ENCODE data around the gene THOP1.

THOP1 gene

DNA sequence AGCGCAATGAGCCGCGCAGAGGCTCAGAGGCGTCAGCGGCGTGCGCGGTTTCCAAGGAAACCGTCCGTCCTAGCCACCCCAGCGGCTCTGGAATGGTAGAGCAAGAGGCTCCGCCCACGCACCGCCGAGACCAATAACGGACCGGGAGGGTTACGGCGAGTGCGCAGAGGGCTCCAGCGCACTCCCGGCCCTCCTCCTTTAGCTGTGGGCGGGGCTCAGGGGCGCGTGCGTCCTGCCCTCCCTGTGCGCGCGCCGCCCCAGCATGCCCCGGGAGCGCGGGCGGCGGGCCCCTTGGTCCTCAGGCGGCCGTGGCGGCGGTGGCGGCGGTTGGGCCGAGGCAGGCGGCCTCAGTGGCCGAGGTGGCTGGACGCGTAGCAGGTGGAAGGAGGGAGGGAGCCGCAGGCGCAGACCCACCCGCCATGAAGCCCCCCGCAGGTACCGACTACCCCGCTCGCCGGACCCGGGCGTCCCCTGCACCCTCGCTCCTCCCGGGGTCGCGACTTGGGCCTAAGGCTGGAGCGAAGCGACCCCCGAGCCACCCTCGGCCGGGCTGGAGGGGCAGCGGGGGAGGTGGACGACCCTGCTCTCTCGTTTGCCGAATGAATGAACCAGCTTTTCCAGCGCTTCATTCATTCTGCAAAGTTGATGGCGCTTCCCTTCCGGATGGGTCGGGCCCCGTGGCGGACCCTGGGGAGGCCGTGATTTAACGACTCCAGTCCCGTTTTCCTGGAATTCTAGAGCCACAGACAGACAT is at the start of gene THOP1:
Gene THOP1, plus strand, starts transcription at position 260 of the 754 bp plus-strand sequence. Its CDS starts 160 bp downstream, at position 420.
- DNase-seq: peak; percentile 97 to 100 (median 99)
- intact Hi-C loops (cut with DNase I): no loop called here

DNA sequence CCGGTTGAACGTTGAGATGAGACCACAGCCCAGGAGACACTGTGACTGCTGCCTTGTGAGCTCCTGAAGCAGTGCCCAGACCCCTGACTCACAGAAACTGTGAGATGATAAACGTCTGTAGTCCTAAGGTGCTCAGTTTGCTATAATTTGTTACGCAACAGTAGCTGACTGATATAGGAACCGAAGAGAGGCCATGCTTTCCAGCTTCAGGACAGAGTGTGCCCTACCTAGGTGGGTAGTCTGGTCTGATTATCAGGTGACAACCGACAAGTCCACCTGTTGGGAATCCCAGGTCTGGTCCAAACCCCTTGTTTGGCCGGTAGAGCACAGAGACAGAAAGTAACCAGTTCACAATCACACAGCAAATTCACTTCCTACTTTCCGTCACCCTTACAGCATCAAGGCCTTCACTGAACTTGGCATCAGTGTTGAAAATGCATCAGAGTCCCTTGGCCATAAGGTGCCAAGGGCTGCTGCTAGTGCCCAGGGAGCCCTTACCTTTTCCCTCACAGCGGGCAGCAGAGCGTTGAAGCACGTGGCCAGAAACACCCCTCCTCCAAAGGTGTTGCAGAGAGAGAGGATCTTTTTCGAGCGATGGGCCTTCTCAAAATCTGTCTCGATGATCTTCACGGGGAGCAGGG is 48.6 kb upstream of the THOP1 start:
- intact Hi-C loops (cut with DNase I): no loop called here
- DNase-seq: no peak

DNA sequence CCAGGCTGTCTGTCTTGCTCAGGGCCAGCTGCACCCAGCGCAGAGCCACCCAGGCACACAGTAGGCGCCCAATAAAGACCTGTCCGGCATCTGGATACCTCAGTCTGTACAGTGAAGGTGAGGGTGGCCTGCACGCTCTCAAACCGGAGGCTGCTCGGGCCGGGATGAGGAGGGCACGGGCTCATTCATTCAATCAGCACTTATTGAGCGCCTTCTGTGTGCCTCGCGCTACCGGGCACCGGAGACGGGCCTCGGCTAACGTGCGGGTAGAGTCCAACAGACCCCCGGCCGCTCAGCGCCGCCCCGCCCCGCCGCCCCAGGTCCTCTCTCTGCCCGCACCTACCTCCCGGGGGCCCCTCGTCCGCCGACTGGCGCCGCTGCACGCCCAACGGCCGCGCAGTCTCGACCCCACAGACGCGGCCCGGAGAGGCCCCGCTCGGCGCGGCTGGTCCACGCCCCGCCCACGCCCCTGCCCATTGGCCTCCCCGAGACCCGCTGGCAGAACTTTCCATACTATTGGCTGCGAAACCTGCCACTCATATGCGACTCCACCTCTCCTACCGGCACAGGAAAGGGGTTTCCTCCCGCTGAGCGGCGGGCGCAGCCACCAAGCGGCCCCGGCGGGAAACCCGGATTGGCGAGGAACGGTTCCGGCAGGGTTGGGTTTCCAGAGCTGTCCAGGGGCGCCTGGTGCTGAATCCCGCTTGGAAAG is 45.5 kb upstream of the THOP1 start, which contains the start of gene SLC39A3:
Gene SLC39A3, minus strand, starts transcription at position 416 of the 712 bp plus-strand sequence. CDS start 2,760 bp downstream, outside the sequence.
- intact Hi-C loops (cut with DNase I): loop anchor here (5.0 kb wide), 2 partner anchors 37 to 87 kb away; partner anchors contain the start of gene GNG7
- DNase-seq: peak; percentile 97 to 100 (median 99)

DNA sequence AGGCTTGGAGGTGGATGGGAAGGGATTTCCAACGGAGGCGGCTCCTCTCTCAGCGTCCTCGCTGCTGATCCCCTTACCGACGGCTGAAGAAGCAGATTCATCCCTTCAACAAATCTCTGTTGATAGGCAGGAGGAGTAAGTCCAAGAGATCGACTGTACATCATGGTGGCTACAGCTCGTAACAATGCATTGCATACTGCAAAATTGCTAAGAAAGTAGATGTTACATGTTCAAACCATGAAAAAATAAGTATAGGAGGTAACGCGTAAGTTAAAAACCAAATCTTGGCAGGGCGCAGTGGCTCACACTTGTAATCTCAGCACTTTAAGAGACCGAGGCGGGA is 45.0 kb upstream of the THOP1 start:
- intact Hi-C loops (cut with DNase I): loop anchor here (5.0 kb wide), 2 partner anchors 38 to 88 kb away; partner anchors contain the start of gene GNG7

DNA sequence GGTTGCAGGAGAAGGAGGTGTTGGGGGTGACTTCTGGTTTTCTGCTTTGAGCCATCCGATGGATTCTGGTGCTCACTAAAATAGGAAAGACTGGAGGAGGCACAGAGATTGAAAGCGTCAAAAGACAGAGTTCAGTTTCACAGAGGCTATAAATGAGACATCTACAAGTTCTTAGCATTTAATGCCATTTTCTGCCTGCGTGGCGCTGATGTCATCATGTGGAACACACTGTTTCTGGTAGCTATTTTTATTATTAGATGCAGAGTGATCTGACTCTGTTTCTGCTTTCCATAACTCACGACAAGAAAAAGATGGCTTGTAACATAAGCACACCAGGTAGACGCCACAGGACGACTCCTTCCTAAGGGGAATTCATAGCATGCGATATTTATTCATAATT is 42.2 kb upstream of the THOP1 start:
- intact Hi-C loops (cut with DNase I): loop anchor here (5.0 kb wide), 2 partner anchors 41 to 91 kb away; partner anchors contain the start of gene GNG7
- DNase-seq: peak in 34 of 42 donors; percentile 20 to 84 (median 62)

More for the DNA sequence above, 45.0 kb upstream of the THOP1 start:
- DNase-seq: no peak

DNA sequence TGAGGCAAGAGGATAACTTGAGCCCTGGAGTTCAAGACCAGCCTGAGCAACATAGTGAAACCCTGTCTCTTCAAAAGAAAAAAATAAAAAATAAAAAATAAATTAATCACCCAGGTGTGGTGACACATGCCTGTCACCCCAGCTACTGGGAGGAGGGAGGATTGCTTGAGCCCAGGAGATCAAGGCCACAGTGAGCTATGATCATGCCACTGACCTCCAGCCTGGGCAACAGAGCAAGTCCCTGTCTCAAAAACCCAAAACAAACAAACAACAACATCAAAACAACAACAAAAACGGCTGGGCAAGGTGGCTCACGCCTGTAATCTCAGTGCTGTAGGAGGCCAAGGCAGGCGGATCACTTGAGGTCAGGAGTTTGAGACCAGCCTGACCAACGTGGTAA is 41.2 kb upstream of the THOP1 start:
- DNase-seq: no peak
- intact Hi-C loops (cut with DNase I): loop anchor here (5.0 kb wide), 2 partner anchors 42 to 92 kb away; partner anchors contain the start of gene GNG7

DNA sequence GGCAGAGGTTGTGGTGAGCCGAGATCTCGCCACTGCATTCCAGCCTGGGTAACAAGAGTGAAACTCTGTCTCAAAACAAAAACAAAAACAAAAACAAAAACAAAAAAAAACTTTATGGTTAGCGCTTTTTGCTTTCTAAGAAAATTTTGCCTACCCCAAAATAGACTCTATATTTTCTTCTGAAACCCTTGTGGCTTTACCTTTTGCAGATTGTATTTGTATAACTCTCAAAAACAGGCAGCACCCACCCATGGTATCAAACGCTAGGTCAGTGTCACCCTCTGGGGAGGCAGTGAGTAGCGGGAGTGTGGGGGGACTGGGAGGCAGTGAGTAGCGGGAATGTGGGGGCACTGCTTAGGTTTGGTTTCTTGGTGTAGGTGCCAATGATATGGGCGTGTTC is 38.0 kb upstream of the THOP1 start:
- intact Hi-C loops (cut with DNase I): no loop called here
- no peak for DNase-seq

DNA sequence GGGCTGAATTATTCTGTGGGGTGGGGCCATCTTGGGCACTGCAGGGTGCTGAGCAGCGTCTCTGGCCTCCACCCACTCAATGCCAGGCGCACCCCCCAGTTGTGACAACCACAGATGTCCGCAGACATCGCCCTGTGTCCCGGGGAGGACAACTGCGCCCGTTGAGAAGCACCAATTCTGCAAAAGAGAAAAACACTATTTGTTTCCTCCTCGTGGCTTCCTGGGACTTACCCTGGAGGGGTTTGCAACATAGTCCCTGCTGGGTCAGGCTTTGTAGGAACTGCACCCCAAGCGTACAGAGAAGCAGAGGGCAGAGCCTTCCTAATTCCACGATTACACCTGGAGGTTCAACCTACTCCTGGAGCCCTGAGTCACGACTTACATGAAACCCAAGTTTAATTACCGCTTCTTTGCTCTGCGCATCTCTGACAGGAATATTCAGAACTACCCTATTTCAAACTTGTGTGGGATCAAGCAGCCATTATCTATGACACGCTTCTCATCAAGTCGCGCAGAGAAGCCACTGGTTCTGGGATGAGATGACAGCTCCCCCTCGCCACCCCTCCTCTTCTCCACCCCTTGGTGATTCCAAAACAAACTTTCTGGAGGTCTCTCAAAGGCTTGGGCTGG is 34.4 kb upstream of the THOP1 start:
- intact Hi-C loops (cut with DNase I): no loop called here
- DNase-seq: peak in 29 of 42 donors; percentile 14 to 79 (median 45)

DNA sequence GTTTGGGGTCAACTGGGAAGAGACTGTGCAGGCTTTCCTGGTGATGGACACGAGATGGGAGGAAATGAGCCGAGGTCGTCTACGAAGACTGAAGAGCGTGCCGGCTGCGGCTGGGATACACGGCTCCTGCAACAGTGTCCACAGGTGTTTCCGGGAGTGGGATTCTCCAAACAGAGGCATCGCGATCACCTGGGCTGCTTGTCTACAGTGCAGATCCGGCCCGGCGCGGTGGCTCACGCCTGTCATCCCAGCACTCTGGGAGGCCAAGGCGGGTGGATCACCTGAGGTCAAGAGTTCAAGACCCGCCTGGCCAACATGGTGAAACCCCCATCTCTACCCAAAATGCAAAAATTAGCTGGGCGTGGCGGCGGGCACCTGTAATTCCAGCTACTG is 33.9 kb upstream of the THOP1 start:
- DNase-seq: no peak
- intact Hi-C loops (cut with DNase I): no loop called here

DNA sequence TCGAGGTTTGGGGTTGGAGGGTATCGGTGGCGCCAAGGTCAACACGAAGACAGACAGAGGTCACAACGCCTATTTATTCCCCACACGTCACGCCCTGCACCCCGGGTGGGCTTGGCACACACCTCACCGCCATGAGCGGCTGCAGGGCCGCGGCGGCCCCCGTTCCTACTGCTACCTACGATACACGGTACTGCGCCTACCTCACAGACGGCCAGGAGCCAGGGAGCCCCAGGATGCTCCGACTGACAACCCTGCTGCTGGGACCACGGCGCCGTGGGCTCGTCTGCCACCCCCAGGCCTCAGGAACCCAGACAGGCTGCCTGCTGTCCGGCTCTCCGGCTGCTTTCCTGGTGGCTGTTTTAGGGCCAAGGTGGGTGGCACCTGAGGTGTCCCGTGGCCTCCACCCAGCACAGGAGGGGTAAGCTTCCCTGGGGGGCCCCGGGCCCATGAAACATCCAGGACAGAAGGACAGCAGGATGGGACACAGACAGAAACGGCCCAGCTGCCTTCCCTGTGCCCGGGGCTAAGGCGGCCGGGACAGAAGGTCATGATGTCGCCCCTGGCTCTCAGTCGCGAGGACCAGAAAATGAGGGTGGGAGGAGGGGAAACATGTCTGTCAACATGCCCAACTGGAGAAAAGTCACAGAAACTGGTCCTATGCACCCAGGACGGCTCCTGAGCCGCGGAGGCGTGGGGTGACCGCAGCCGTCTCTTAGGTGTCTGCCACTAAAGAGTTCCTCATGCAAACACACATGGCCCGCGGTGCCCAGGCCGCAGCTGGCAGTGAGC is 30.4 kb upstream of the THOP1 start:
- intact Hi-C loops (cut with DNase I): no loop called here
- no peak for DNase-seq

DNA sequence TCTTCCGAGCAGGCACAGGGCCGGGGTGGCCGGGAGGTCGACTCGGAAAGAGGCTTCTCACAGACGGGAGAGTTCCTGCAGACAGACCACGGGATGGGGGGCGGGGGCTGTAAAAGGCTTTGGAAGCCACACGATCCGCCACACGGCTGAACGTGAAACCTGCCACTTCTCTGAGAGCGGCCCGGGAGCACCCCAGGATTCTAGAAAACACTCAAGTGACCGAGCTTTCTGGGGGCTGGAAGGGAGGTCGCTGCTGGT is 29.9 kb upstream of the THOP1 start:
- intact Hi-C loops (cut with DNase I): no loop called here
- DNase-seq: no peak

DNA sequence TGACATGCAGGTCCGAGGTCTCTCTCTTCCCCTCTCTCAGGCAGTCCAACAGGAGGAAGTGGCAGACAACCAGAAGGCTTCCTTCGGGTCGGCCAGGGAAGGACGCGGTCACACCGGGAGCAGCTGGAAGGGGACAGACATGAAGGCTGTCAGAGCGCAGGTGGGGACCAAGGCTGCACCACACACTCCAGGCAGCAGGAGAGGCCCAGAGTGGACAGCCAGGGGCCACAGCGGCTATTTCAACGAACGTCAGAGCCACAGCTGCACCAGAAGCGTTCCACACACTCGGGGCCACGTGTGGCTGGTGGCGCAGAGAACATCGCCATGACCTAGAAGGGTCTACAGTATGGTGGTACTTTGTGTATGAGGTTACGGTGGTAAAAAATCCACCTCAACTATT is 29.5 kb upstream of the THOP1 start:
- intact Hi-C loops (cut with DNase I): no loop called here

DNA sequence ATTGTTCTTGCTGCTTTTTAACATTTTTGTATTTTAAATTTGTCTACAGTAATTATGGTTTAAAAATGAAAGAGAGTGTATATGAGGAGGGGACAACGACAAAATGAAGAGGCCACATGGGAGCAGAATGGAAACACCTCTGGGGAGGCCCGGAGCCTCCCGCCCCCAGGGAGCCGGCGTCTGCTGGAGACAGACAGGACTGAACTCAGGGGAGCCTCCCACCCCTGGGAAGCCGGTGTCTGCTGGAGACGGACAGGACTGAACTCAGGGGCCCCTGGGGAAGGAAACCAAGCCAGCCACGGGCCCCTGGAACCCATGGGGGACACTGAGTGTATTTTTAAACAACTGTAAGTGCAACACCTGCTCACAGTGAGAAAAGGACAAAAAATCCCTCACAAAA is 28.8 kb upstream of the THOP1 start:
- DNase-seq: no peak
- intact Hi-C loops (cut with DNase I): no loop called here

More for the DNA sequence above, 29.5 kb upstream of the THOP1 start:
- DNase-seq: no peak

DNA sequence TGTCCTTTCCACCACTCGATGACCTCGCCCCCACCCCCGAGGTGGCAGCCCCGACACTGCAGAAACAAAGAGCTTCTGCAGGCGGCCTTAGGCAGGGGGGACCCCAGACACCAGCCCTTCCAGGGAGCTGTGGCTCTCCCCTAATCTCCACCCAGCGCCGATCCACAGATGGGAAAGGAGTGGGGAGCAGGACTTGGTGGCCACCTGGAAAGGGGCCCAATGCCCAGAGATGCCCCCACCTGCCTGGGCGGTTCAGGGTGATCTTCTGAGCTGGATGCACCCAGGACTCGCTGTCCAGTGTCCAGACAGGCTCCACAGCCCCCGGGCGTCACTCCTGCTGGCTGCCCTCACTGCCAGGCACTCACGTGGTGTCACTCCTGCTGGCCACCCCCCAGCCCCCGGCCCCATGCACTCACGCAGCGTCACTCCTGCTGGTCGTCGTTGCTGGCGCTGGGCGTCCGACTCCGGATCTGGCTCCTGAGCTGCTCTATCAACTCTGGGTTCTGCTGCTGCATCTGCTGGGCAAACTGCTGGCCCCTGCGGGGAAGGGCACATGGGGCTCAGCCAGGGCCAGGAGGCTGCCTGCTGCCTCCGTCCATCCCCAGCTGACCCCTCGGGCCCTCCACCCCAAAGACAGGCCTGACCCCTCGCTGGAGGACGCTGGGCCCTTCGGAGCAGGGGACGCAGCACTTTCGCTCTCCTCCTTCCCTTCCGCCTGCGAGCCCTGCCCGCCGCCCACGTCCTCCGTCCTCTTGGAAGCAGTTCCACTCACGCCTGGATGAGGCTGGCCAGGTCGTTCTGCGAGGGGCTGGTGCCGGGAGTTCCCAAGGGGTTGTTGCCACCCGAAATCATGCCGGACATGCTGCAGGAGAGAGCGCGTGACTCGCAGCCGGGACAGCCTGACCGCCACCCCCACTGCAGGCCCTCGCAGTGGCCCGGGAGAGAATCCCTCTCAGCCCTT is 28.1 kb upstream of the THOP1 start:
- DNase-seq: no peak
- intact Hi-C loops (cut with DNase I): no loop called here

DNA sequence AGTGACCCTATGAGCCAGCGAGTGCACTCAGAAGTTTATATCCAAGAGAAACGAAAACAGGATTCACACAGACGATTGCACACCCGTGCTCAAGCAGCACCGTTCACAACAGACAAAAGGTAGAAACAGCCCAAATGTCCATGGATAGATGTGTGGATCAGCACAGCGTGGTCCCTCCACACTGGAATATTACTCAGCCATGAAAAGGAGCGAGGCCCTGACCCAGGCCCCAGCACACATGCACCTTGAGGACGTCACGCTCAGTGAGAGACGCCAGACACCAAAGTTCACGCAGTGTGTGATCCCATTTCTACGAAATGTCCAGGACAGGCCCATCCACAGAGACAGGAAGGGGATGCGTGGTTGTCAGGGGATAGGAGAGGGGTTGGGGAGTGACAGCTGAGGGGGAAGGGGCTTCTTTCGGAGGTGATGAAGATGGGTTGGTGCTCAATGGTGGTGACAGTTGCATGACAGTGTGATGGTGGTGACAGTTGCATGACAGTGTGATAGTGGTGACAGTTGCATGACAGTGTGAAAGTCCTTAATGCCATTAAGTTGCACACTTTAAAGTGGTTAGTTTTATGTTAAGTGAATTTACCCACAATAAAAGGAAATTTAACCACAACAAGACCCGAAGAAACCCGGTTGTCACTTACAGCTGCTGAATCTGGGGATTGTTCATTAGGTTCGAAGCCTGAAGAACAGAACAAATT is 26.5 kb upstream of the THOP1 start:
- intact Hi-C loops (cut with DNase I): no loop called here
- no peak for DNase-seq

DNA sequence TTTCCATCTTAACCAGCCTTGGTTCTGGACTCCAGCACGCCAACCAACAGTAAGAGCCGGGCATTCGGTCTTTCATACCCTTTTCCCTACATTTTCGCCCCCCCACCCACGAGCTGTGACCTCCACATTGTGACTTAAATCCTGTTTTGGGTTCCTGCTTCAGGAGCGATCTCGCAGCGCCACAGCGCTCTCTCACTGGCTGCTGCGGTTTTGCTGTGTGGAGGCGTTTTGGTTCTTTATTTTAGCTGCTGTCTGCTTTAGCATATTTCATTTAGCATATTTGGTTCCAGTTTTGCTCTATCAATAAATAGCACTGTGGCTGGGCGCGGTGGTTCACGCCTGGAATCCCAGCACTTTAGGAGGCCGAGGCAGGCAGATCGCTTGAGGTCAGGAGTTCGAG is 25.9 kb upstream of the THOP1 start:
- intact Hi-C loops (cut with DNase I): no loop called here
- DNase-seq: no peak

DNA sequence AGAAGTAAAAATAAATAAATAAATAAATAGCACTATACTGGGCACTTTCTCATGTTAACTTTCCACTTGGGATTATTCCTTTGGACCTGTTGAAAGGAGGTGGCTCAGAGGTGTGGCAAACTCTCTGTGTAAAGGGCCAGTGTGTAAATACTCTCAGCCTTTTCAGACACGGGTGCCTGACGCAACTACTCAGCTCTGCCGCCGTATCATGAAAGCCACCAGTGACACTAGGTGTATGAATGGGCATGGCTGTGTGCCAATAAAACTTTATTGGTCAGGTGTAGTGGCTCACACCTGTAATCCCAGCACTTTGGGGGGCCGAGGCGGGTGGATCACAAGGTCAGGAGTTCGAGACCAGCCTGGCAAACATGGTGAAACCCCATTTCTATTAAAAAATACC is 25.3 kb upstream of the THOP1 start:
- intact Hi-C loops (cut with DNase I): no loop called here
- DNase-seq: no peak
